Activated naive CD8-positive, alpha-beta T cell treated with anti-CD3 and anti-CD28 coated beads, Interleukin-2, amount 10 ng/mL, durations not matched to agents 7 days and 5 days (primary cell): Measurements from ENCODE around the gene CA14. TPM values are rescaled to one million over a fixed set of nuclear protein-coding genes. Genes with fewer than 3 reads are reported as not detected.

Source experiments
- ATAC-seq: fragments of 150-1000 bp; cut with Tn5 transposase; one replicate; pipeline ENCODE4 v1.10.0; 2021; ENCODE audit warnings: low read depth, moderate library complexity
- POLR2A ChIA-PET: fragments of 350-600 bp; sonication (Branson Sonifier 250); formaldehyde crosslinking; loops from one replicate; lab custom pipeline; 2021; ENCODE audit warnings: antibody characterized with exemption; lab: Charles Lee
- DNase-seq: peaks from one replicate; pipeline ENCODE4 v3.0.0; 2021
- H3K27ac Mint-ChIP-seq: one replicate; pipeline ENCODE4 v1.8.0; 2022; ENCODE audit warnings: mild to moderate bottlenecking, mixed read lengths
- H3K27me3 Mint-ChIP-seq: one replicate; pipeline ENCODE4 v1.8.0; 2022; ENCODE audit warnings: mild to moderate bottlenecking, moderate library complexity, mixed read lengths
- H3K36me3 Mint-ChIP-seq: one replicate; pipeline ENCODE4 v1.8.0; 2021; ENCODE audit warnings: mild to moderate bottlenecking, mixed read lengths
- H3K4me1 Mint-ChIP-seq: one replicate; pipeline ENCODE4 v1.8.0; 2021; ENCODE audit warnings: mixed read lengths
- H3K4me3 Mint-ChIP-seq: one replicate; pipeline ENCODE4 v1.8.0; 2022; ENCODE audit warnings: mild to moderate bottlenecking, moderate library complexity, mixed read lengths
- H3K9me3 Mint-ChIP-seq: one replicate; pipeline ENCODE4 v1.8.0; 2021; ENCODE audit warnings: mixed read lengths
- total RNA-seq, 2 experiments: library from RNA; stranded (reverse); gene quantifications; one replicate each; pipeline ENCODE4 v1.2.3, GENCODE V29; 2021

CA14 gene
- total RNA-seq, 2 experiments from 2014 or later: not detected

GRCh38 chr1:150269451-150269850, 11.9 kb downstream of the CA14 start:
- H3K4me3 Mint-ChIP-seq: peak overlapping the region; percentile 95
- H3K36me3 Mint-ChIP-seq: peaks cover 25% of the 10 kb centered on the region
- no peaks in the 10 kb centered on the region for H3K9me3 Mint-ChIP-seq
- H3K27ac Mint-ChIP-seq: peak overlapping the region; percentile 99
- ATAC-seq (no peak), DNase-seq (no peak)
- POLR2A ChIA-PET: interaction anchor here (0.6 to 1.8 kb wide), 14 partner anchors 8 to 607 kb away, joined by 3 to 12 read pairs (median 4); partner anchors contain the start of genes ARNT, CA14, MCL1 and RPRD2
- H3K4me1 Mint-ChIP-seq: peaks cover 26% of the 10 kb centered on the region
- H3K27me3 Mint-ChIP-seq: peaks cover 2% of the 10 kb centered on the region

- no peaks in the 10 kb centered on the region for H3K9me3 Mint-ChIP-seq
- POLR2A ChIA-PET: interaction anchor here (0.5 to 1.4 kb wide), 3 partner anchors 9 to 23 kb away, joined by 3 to 8 read pairs (median 3); no protein-coding TSS in a partner anchor
- peaks cover 17% of the 10 kb centered on the region for H3K36me3 Mint-ChIP-seq
- peaks cover 21% of the 10 kb centered on the region for H3K4me1 Mint-ChIP-seq
- H3K4me3 Mint-ChIP-seq: no peak overlapping the region
- H3K27ac Mint-ChIP-seq: no peak overlapping the region
- H3K27me3 Mint-ChIP-seq: peaks cover 2% of the 10 kb centered on the region
- DNase-seq (no peak), ATAC-seq (no peak)
Observed at GRCh38 chr1:150271291-150271959, 13.9 kb downstream of the CA14 start.

GRCh38 chr1:150273311-150273710, 15.7 kb downstream of the CA14 start:
- no peak for DNase-seq
- peaks cover 2% of the 10 kb centered on the region for H3K27me3 Mint-ChIP-seq
- H3K36me3 Mint-ChIP-seq: peaks cover 4% of the 10 kb centered on the region
- no peak overlapping the region for H3K27ac Mint-ChIP-seq
- H3K4me1 Mint-ChIP-seq: peaks cover 9% of the 10 kb centered on the region
- no peak for ATAC-seq
- POLR2A ChIA-PET: interaction anchor here (1.8 kb wide), 1 partner anchor 10 kb away, joined by 3 read pairs; no protein-coding TSS in a partner anchor
- H3K4me3 Mint-ChIP-seq: no peak overlapping the region
- no peaks in the 10 kb centered on the region for H3K9me3 Mint-ChIP-seq

- H3K36me3 Mint-ChIP-seq: peaks cover 2% of the 10 kb centered on the region
- no peak for DNase-seq
- ATAC-seq: no peak
- H3K27me3 Mint-ChIP-seq: peaks cover 3% of the 10 kb centered on the region
- H3K27ac Mint-ChIP-seq: no peak overlapping the region
- peaks cover 22% of the 10 kb centered on the region for H3K4me1 Mint-ChIP-seq
- POLR2A ChIA-PET: no interaction called here
- no peaks in the 10 kb centered on the region for H3K9me3 Mint-ChIP-seq
- peak overlapping the region; percentile 28 for H3K4me3 Mint-ChIP-seq
Observed at GRCh38 chr1:150280138-150280707, 22.6 kb downstream of the CA14 start.

GRCh38 chr1:150281221-150281757, 23.7 kb downstream of the CA14 start:
- ATAC-seq: peak; percentile 41
- no peaks in the 10 kb centered on the region for H3K9me3 Mint-ChIP-seq
- POLR2A ChIA-PET: interaction anchor here (0.7 to 1.8 kb wide), 6 partner anchors 9 to 83 kb away, joined by 3 to 9 read pairs (median 4); partner anchors contain the start of genes APH1A, C1orf54 and RPRD2

GRCh38 chr1:150281758-150282557, 24.4 kb downstream of the CA14 start, which contains the start of gene CIART:
Gene CIART, plus strand, starts transcription at chr1:150282554. Its CDS starts 714 bp downstream, at chr1:150283268.
- Mint-ChIP-seq H3K36me3 (peaks cover 2% of the 10 kb centered on the region), H3K9me3 (no peaks in the 10 kb centered on the region), H3K27me3 (peaks cover 3% of the 10 kb centered on the region), H3K4me3 (peak within 1 kb of the TSS; percentile 89), H3K4me1 (peaks cover 22% of the 10 kb centered on the region), H3K27ac (peak within 1 kb of the TSS; percentile 90)
- POLR2A ChIA-PET: interaction anchor here (0.7 to 1.8 kb wide), 6 partner anchors 10 to 82 kb away, joined by 3 to 9 read pairs (median 4); partner anchors contain the start of genes APH1A, C1orf54 and RPRD2
- DNase-seq (peak; percentile 66), ATAC-seq (peak; percentile 96)

More at GRCh38 chr1:150281221-150281757, 23.7 kb downstream of the CA14 start:
- DNase-seq: peak; percentile 55
- Mint-ChIP-seq H3K4me1 (peaks cover 22% of the 10 kb centered on the region), H3K36me3 (peaks cover 2% of the 10 kb centered on the region), H3K4me3 (peak overlapping the region; percentile 89), H3K27ac (peak overlapping the region; percentile 90), H3K27me3 (peaks cover 3% of the 10 kb centered on the region)

- Mint-ChIP-seq H3K4me1 (peaks cover 22% of the 10 kb centered on the region), H3K36me3 (peaks cover 2% of the 10 kb centered on the region), H3K9me3 (no peaks in the 10 kb centered on the region), H3K27me3 (peaks cover 3% of the 10 kb centered on the region), H3K4me3 (peak overlapping the region; percentile 89), H3K27ac (no peak overlapping the region)
- DNase-seq: no peak
- no peak for ATAC-seq
- POLR2A ChIA-PET: interaction anchor here (0.5 to 1.8 kb wide), 3 partner anchors 9 to 47 kb away, joined by 3 to 5 read pairs (median 3); no protein-coding TSS in a partner anchor
Observed at GRCh38 chr1:150282558-150282958, 25.0 kb downstream of the CA14 start.

- Mint-ChIP-seq H3K4me3 (peak overlapping the region; percentile 43), H3K27me3 (peaks cover 3% of the 10 kb centered on the region), H3K36me3 (peaks cover 2% of the 10 kb centered on the region), H3K27ac (no peak overlapping the region), H3K9me3 (no peaks in the 10 kb centered on the region), H3K4me1 (peaks cover 22% of the 10 kb centered on the region)
- DNase-seq: no peak
- no peak for ATAC-seq
- POLR2A ChIA-PET: no interaction called here
Observed at GRCh38 chr1:150283260-150283659, 25.7 kb downstream of the CA14 start.

GRCh38 chr1:150288382-150288781, 30.8 kb downstream of the CA14 start:
- no peaks in the 10 kb centered on the region for H3K9me3 Mint-ChIP-seq
- ATAC-seq (no peak), DNase-seq (no peak)
- no peak overlapping the region for H3K27ac Mint-ChIP-seq
- peaks cover 9% of the 10 kb centered on the region for H3K4me1 Mint-ChIP-seq
- H3K4me3 Mint-ChIP-seq: no peak overlapping the region
- POLR2A ChIA-PET: interaction anchor here (1.4 kb wide), 1 partner anchor 19 kb away, joined by 5 read pairs; the partner anchor contains the start of gene APH1A
- H3K27me3 Mint-ChIP-seq: no peaks in the 10 kb centered on the region
- H3K36me3 Mint-ChIP-seq: peaks cover 2% of the 10 kb centered on the region

- no peak for DNase-seq
- Mint-ChIP-seq H3K9me3 (no peaks in the 10 kb centered on the region), H3K4me3 (no peak overlapping the region), H3K4me1 (peaks cover 11% of the 10 kb centered on the region), H3K27me3 (no peaks in the 10 kb centered on the region), H3K36me3 (peaks cover 2% of the 10 kb centered on the region), H3K27ac (no peak overlapping the region)
- POLR2A ChIA-PET: no interaction called here
- no peak for ATAC-seq
Observed at GRCh38 chr1:150288822-150289221, 31.2 kb downstream of the CA14 start.

- Mint-ChIP-seq H3K4me1 (peaks cover 25% of the 10 kb centered on the region), H3K27me3 (no peaks in the 10 kb centered on the region), H3K27ac (peak within 1 kb of the TSS; percentile 86), H3K4me3 (peak within 1 kb of the TSS; percentile 91), H3K36me3 (peaks cover 14% of the 10 kb centered on the region), H3K9me3 (no peaks in the 10 kb centered on the region)
- ATAC-seq (peak; percentile 96), DNase-seq (peak; percentile 84)
- POLR2A ChIA-PET: no interaction called here
Observed at GRCh38 chr1:150293433-150294253, 36.1 kb downstream of the CA14 start, which contains the start of gene MRPS21. Gene MRPS21, plus strand, starts transcription at chr1:150293861. Its CDS starts 506 bp downstream, at chr1:150294367.

- no peaks in the 10 kb centered on the region for H3K27me3 Mint-ChIP-seq
- H3K27ac Mint-ChIP-seq: no peak overlapping the region
- no peaks in the 10 kb centered on the region for H3K9me3 Mint-ChIP-seq
- H3K36me3 Mint-ChIP-seq: peaks cover 17% of the 10 kb centered on the region
- ATAC-seq (no peak), DNase-seq (no peak)
- H3K4me1 Mint-ChIP-seq: peaks cover 26% of the 10 kb centered on the region
- H3K4me3 Mint-ChIP-seq: peak overlapping the region; percentile 1
- POLR2A ChIA-PET: interaction anchor here (0.7 to 1.2 kb wide), 4 partner anchors 17 to 68 kb away, joined by 3 to 4 read pairs (median 4); partner anchors contain the start of genes APH1A, PRPF3 and RPRD2
Observed at GRCh38 chr1:150295476-150295875, 37.9 kb downstream of the CA14 start.
